Spleen (tissue), 7 donors: ENCODE measurements around the gene RAI14.

ENCODE experiments used
- CTCF ChIP-seq, 11 experiments: fragments of 200-600 bp in 7 of 11; fragments of 450-650 bp in 4 of 11; sonication (generic) in 4 of 11; IDR thresholded peaks in 8 of 11; conservative IDR thresholded peaks in 3 of 11; 1 replicate in 7 of 11; 2 replicates in 4 of 11; pipeline versions ENCODE4 v1.4.0 to v1.8.0; 2016 to 2021; ENCODE audit warnings: antibody characterized with exemption in 11 of 11, inconsistent platforms in 4 of 11, mild to moderate bottlenecking in 1 of 11
- POLR2A ChIP-seq, 3 donors: fragments of 450-650 bp; IDR thresholded peaks; one replicate each; pipeline ENCODE4 v1.5.1; 2017; ENCODE audit warnings: antibody characterized with exemption in 3 of 3, mild to moderate bottlenecking in 1 of 3
- donor health status: DM: no; HTN: no; CAD: no; lungs with moderate emphysema.
- donor health status: DM: no; HTN: no; CAD: no.
- donor health status: DM: no; HTN: no; CAD: no.

DNA sequence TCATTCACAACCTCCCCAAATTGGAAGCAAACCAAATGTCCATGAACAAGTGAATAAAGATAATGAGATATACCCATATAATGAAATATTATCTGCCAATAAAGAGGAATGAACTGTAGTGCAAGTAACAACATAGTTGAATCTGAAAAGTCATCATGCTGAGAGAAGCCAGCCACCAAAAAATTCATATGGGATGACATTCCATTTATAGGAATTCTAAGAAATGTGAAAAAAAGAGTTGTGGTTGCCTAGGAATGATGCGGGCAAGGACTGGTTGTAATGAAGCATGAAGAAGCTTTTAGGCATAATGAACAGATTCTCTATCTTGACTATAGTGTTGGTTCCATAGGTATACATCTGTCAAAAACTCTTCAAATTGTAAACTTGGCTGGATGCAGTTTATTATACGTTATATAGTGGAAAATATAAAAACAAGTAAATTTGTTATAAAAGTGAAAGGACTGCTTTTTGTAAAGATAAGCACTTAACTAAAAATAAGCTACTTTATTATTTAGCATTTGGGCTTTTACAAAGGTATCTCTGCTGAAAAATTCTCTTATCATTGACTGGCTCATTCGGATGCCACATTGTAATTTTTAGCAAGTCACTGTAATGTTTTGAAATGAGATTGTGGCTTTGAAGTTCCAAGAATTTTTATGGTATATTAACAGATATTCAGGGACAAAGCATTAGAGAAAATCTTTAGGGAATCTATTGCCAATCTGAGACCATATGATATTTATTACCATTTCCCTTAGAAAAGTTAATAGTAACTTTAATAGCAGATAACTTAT lies 161.6 kb downstream of the RAI14 start:
- TF ChIP-seq CTCF (IDR thresholded peaks at IDR 0.05 in 8 of 11, conservative IDR thresholded peaks at IDR 0.05 in 3 of 11): no peak
- no peak for TF ChIP-seq POLR2A (IDR thresholded peaks at IDR 0.05)
